Loucy (cell line): ENCODE data around the gene MMP17.

Source experiments
- H2AFZ ChIP-seq: fragments of 200-600 bp; sonication (generic); 2 replicates; pipeline ENCODE4 v1.6.0; 2016; ENCODE audit warnings: antibody characterized with exemption, mild to moderate bottlenecking, low read length, moderate library complexity
- H3F3A ChIP-seq: fragments of 200-600 bp; 2 replicates; pipeline ENCODE4 v1.6.0; 2016; ENCODE audit warnings: antibody characterized with exemption, low read depth, mild to moderate bottlenecking
- H3K27me3 ChIP-seq: fragments of 200-600 bp; sonication (generic); 2 replicates; pipeline ENCODE4 v1.6.1; 2014; ENCODE audit warnings: low read length, mild to moderate bottlenecking; ENCODE audit not compliant: insufficient read depth, poor library complexity, severe bottlenecking
- H3K36me3 ChIP-seq: fragments of 200-600 bp; sonication (generic); 2 replicates; pipeline ENCODE4 v1.6.1; 2016; ENCODE audit warnings: low read length; ENCODE audit not compliant: insufficient read depth
- H3K4me1 ChIP-seq: fragments of 200-600 bp; sonication (generic); 2 replicates; pipeline ENCODE4 v1.5.1; 2014; ENCODE audit warnings: low read length, mild to moderate bottlenecking; ENCODE audit not compliant: insufficient read depth, poor library complexity, severe bottlenecking
- H3K4me2 ChIP-seq: fragments of 200-600 bp; sonication (generic); 2 replicates; pipeline ENCODE4 v1.6.0; 2014; ENCODE audit warnings: antibody characterized with exemption, low read length, low read depth, mild to moderate bottlenecking; ENCODE audit not compliant: poor library complexity, severe bottlenecking
- H3K4me3 ChIP-seq: fragments of 200-600 bp; sonication (generic); 2 replicates; pipeline ENCODE4 v1.5.1; 2014; ENCODE audit warnings: low read length, mild to moderate bottlenecking, mixed read lengths; ENCODE audit not compliant: poor library complexity, severe bottlenecking
- H3K79me2 ChIP-seq: fragments of 200-600 bp; sonication (generic); 2 replicates; pipeline ENCODE4 v1.6.1; 2014; ENCODE audit warnings: low read length; ENCODE audit not compliant: insufficient read depth
- H3K9ac ChIP-seq: fragments of 200-600 bp; sonication (generic); 2 replicates; pipeline ENCODE4 v1.6.0; 2014; ENCODE audit warnings: mild to moderate bottlenecking, low read depth, low read length, moderate library complexity; ENCODE audit not compliant: poor library complexity, severe bottlenecking
- H3K9me2 ChIP-seq: fragments of 200-600 bp; sonication (generic); replicated peaks from 2 replicates; pipeline ENCODE4 v1.6.1; 2016; ENCODE audit warnings: low read depth, low read length, mixed read lengths
- H3K9me3 ChIP-seq: fragments of 200-600 bp; sonication (generic); 2 replicates; pipeline ENCODE4 v1.6.1; 2014; ENCODE audit warnings: mild to moderate bottlenecking, antibody characterized with exemption, low read length, low read depth; ENCODE audit not compliant: insufficient read depth
- H4K20me1 ChIP-seq: fragments of 200-600 bp; sonication (generic); 2 replicates; pipeline ENCODE4 v1.6.0; 2014; ENCODE audit warnings: antibody characterized with exemption, low read length, mild to moderate bottlenecking; ENCODE audit not compliant: insufficient read depth, poor library complexity, severe bottlenecking
- CTCF ChIP-seq: fragments of 200-600 bp; sonication (generic); conservative IDR thresholded peaks from 2 replicates; pipeline ENCODE4 v1.5.1; 2014; ENCODE audit warnings: mild to moderate bottlenecking, antibody characterized with exemption, low read length
- EZH2phosphoT487 ChIP-seq: fragments of 200-600 bp; IDR thresholded peaks from 2 replicates; pipeline ENCODE4 v1.6.1; 2018; ENCODE audit warnings: antibody characterized with exemption, mild to moderate bottlenecking, moderate library complexity, borderline replicate concordance

MMP17 gene

GRCh38 chr12:131787143-131787660 is 41.0 kb upstream of the MMP17 start:
- no peaks in the 10 kb centered on the region for H4K20me1 ChIP-seq
- TF ChIP-seq EZH2phosphoT487, result no peak
- no peak overlapping the region for H3K4me2 ChIP-seq
- H3K79me2 ChIP-seq, result no peaks in the 10 kb centered on the region
- H3K4me1 ChIP-seq, result no peaks in the 10 kb centered on the region
- H2AFZ ChIP-seq, result no peak overlapping the region
- no peak overlapping the region for H3K9ac ChIP-seq
- H3K4me3 ChIP-seq, result no peak overlapping the region
- H3K27me3 ChIP-seq, result no peaks in the 10 kb centered on the region
- H3F3A ChIP-seq, result no peaks in the 10 kb centered on the region
- H3K9me3 ChIP-seq, result no peaks in the 10 kb centered on the region; the same call in 1 of the 2 replicates
- peaks cover 63% of the 10 kb centered on the region; the same call in 1 of the 2 replicates for H3K36me3 ChIP-seq
- H3K9me2 ChIP-seq, result no peaks in the 10 kb centered on the region

GRCh38 chr12:131788070-131788469 is 40.1 kb upstream of the MMP17 start:
- Histone ChIP-seq H3K4me1 (no peaks in the 10 kb centered on the region), H4K20me1 (no peaks in the 10 kb centered on the region), H3K9me3 (no peaks in the 10 kb centered on the region; the same call in 1 of the 2 replicates), H3K36me3 (peaks cover 58% of the 10 kb centered on the region; the same call in 1 of the 2 replicates), H3K9me2 (no peaks in the 10 kb centered on the region), H2AFZ (no peak overlapping the region), H3K4me3 (no peak overlapping the region), H3K9ac (no peak overlapping the region), H3K27me3 (no peaks in the 10 kb centered on the region), H3K4me2 (no peak overlapping the region), H3F3A (no peaks in the 10 kb centered on the region), H3K79me2 (no peaks in the 10 kb centered on the region)
- TF ChIP-seq EZH2phosphoT487 (no peak), CTCF (no peak)

GRCh38 chr12:131789638-131790037 is 38.6 kb upstream of the MMP17 start:
- Histone ChIP-seq H3K4me2 (no peak overlapping the region), H2AFZ (no peak overlapping the region), H3K4me1 (no peaks in the 10 kb centered on the region), H3F3A (no peaks in the 10 kb centered on the region), H4K20me1 (no peaks in the 10 kb centered on the region), H3K9me3 (no peaks in the 10 kb centered on the region; the same call in 1 of the 2 replicates), H3K9ac (no peak overlapping the region), H3K36me3 (peaks cover 58% of the 10 kb centered on the region; the same call in 1 of the 2 replicates), H3K4me3 (no peak overlapping the region), H3K79me2 (no peaks in the 10 kb centered on the region), H3K27me3 (no peaks in the 10 kb centered on the region), H3K9me2 (no peaks in the 10 kb centered on the region)
- TF ChIP-seq CTCF (no peak), EZH2phosphoT487 (no peak)
